ENCODE measurements around the gene TMEM272.
A peak's percentile ranks its signal among the peaks of the same experiment; 100 is the strongest.

TMEM272 gene

DNA sequence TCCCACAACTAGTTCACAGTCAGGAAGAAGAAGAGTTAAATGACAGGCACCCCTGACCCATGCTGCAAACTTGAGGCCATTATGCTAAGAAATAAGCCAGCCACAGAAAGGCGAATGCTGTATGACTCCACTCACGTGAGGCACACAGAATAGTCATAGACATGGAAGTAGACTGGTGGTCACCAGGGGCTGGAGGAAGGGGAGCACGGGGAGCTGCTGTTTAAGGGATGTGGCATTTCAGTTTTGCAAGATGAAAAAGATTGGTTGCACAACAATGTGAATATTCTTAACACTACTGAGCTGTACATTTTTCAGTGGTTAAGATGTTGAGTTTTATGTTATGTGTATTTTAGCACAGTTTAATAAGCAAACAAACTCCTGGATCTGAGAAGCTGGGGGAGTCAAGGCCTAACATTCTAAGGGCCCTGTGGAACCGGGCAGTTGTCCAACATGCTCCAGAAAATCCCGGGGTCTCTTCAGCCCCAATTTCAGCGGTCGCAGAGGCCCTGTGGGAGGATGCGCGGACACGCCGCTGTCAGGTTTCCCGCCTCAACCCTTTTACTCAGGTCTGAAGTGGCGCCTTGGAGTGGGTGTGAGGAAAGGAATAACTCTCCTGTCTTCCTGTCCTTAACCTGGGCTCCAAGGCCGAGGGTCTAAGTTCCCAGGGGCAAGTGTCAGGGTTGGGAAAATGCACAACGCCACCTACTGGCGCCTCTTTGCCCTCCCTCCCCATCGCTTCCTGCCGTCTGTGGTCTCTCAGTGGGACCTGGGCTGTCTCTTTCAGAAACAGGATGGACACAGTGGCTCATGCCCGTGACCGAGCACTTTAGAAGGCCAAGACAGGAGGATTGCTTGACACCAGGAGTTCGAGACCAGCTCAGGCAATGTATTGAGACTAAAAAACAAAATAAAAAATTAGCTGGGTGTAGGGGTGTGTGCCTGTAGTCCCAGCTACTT lies 4.4 kb upstream of the TMEM272 start:
- DNase-seq (ENCODE audit: low spot score), result no peak

DNA sequence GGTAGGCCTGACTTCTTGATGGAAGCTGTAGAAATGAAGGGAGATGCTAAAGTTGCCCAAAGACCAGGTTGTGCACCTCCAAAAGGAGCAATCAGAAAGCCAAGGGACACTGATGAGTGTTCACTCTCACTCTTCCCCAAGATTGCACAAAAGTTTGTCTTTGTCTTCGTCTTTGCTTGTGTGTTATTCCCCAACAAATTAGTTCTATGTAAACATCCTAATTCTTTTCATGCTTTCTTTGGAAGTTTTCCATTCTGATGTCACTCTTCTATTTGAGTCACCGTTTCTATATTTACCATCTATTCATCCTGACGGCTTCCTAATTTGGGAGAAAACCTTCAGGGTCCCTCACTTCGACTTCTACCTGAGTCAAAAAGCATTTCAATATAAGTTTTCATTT lies 3.7 kb upstream of the TMEM272 start:
- DNase-seq (ENCODE audit: low spot score), result peak; percentile 22

DNA sequence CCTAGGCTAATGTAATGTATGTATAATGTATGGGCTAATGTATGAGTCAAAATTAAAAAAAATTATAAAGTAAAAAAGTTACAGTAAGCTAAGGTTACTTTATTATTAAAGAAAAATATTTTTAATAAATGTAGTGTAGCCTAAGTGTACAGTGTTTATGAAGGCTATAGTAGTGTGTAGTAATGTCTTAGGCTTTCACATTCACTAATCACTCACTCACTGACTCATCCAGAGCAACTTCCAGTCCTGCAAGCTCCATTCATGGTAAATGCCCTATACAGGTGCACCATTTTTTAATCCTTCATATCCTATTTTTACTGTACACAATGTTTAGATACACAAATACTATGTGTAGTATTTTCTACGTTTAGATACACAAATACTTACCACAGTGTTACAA lies 1.8 kb upstream of the TMEM272 start:
- no peak for DNase-seq (ENCODE audit: low spot score)

DNA sequence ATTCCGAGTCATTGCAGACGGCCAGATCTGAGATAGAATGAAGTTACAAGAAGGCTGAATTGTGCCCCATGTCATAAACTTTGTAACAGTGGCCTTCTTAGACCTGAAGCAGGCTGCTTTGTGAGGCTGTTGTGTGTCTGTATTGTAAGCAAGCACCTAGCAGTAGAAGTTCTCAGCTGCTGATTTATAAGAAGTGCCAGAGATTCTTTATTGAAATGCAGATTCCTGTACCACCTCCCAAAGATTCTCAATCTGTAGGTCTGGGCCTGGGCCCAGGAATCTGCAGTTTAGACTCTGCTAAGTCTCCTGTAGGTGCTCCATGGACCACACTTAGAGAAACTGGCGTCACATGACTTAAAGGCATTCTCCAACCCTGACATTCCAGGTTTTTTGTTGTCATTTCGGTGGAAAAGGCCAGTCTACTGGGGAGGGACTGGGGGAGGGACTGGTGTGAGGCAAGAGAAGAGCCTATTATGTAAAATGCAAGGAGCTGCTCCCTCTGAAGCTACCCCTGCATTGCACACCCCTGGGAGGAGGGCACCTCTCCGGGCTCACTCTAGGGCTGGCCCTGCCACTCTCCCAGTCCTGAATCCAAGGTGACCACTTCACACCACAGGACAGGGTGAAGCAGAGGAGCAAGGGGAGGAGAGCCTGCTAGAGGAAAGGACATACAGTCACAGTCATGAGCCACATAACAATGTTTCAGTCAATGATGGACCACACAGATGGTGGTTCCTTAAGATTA lies 769 bp upstream of the TMEM272 start:
- DNase-seq (ENCODE audit: low spot score), result no peak

DNA sequence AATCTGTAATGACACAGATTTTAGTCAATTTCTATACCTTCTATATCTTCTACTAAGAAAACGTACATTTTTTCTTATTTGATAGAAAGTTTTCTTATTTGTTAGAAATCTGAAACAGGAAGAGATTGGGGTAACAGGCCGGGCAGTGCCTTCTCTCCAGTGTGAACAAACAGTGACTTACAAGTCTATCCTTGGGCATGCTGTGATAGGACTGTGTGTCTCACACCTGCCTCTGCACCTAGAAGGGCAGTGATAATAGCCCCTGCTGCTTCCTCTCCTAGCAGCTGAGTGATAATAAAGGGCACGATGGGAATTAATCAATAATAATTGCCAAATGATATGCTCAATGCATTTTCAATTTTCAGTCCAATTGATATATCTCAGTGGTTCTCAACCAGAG lies 1.4 kb downstream of the TMEM272 start:
- no peak for DNase-seq (ENCODE audit: low spot score)

DNA sequence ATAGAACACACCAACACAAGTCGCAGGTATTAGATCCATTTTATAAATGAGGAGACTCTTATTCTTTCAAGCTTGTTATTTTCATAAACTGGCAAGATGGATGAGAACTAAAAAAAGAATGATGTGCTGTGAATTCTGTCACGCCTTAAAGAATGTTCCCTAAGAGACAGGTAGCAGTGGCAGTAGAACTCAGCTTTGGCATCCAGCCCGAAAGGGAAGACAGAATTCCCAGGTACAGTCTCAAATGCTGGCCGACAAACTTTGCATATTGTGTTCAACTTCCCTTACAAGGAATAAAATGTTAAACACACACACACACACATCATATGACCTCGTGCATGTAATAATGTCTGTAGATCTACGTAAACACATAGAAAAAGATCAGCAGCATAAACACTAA lies 3.2 kb downstream of the TMEM272 start:
- no peak for DNase-seq (ENCODE audit: low spot score)

DNA sequence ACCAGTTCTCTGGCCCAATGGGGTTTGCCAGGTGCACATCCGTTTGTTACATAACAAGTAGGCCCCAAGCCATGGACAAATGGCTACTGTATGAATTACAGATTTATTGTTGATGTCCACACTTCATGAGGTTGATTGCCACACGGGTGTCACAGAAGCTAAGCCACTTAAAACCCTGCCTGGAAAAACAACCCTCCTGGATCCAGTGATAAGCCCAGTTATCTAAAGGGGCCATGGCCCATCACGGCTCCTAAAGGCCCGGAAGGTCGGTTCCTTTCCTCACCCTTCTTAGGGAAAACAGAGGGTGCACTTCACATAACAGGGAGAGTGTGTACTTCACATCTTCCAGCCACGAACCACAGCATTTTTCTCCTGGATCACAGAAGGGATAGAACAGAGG lies 4.1 kb downstream of the TMEM272 start:
- DNase-seq (ENCODE audit: low spot score), result no peak

DNA sequence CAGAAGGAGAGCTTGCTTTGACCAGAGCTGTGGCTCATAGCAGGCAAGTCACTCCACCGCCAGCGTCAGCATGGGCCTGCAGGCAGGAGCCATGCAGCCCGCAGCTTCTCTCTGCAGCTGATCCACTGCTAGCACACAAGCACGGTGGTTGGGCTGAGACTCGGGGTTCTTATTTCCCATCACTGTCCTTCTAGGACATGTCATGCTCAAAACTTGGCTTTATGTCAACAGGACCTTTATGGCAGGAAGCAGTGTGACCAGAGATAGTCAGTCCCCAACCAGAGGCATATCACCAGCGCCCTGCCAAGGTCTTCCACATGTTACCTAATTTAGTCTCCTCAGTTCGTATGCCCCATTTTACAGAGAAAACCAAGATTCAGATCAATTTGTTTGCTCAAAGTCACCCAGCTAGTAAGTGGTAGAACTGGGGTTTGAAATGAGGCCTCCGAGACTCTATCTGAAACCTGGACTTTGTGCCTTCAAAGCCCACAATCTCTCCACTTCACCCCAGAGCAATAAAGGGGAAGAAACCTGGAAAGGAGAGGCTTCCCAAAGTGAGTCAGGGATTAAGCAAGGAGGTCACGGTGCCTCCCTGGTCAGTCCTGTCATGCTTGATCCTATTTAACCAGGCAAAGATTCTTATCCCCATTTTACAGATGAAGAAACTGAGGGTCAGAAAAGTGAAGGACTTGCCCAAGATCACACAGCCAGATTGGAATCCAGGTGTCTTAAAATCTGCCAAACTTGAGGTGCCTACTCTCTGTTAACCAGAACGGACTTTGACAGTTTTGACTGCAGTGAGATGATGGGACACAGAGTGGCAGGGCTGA lies 5.1 kb downstream of the TMEM272 start:
- no peak for DNase-seq (ENCODE audit: low spot score)

DNA sequence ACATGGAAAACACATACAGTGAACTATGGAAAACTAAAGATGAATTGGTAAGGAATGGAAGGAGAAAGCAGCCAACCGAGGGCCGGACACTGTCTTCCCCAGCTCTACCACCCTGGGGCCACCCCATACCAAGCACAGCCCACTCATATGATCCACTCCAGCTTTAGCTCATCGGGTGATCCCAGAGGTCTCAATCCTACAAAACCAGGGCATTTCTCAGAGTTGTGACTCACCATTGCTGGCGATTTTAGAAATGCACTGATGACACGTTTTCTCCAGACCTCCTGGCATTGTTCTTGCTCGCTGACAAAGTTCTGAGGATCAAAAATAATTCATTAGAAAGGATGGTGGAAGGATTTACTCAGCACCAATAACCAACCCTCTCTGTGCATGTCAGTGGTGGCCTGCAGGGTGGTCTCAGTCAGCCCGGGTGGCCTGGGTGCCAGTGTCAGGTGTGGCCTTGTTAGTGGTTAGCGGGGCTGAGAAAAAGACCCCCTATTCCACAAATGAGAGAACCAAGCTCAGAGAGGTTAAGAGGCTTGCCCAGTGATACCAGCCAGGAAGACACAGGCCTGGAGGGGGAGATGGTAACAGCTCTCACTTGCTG lies 6.6 kb downstream of the TMEM272 start:
- peak; percentile 22 for DNase-seq (ENCODE audit: low spot score)

DNA sequence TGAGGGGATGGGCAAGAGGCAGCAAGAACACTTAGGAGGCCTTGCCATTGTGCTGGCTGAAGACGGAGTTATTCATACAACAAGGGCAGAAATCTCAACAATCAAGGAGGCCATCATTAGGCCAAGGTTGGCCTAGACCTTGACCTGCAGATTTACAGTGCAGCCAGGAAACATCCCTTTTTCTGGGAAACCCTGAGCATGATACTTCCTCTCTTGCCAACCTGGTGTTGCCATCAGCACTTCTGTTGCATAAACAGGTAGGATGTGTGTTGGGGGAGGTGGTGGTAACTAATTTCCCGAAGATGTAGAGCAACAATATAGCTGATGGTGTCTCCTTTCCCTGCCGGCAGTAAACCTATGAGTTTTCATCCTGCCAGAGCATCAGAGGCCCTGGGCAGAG lies 8.0 kb downstream of the TMEM272 start:
- DNase-seq (ENCODE audit: low spot score), result no peak

DNA sequence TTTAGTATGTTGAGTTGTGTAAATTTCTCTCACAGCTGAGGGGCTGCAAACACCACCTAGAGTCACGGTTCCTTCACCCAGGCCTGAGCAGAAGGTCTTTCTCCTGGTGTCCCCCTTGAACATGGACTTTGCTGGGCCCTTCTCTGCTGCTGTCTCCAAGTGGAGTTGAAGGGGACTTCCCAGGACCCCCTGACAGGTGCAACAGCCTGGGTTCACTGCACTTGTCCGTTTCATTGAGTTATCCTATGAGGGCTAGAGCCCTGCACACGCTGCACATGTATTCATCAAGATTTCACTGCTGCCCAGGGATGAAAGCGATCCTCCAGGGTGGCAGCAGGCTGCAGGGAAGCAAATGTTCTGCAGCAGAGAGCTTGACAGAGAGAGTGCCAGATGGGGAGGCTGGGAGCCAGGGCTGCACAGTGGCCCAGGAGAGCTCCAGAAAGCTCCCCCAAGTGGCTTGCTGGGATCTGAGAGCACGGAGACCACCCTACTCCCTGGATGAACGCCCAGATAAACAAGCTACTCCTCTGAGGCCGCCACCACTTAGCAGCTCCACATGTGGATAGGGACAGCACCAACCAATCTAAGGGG lies 10.3 kb downstream of the TMEM272 start:
- DNase-seq (ENCODE audit: low spot score), result no peak

DNA sequence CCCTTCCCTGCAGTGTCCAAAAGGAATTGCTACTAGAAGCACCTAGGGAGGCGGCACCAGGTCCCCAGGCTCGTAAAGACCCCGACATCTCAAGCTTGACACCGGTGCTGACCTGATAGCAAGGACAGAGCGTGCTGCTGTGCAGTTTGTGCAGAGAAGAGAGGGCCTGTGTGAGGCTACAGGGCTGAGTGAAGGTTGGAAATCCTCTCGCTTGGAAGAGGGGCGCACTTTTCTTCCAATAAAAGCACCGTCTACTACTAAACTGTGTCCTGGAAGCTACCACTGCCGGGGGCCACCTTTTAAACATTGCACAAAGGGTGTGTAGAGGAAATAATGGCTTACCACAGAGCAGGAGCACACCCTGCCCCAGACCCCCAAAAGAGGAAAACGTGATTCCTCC lies 11.0 kb downstream of the TMEM272 start:
- no peak for DNase-seq (ENCODE audit: low spot score)

DNA sequence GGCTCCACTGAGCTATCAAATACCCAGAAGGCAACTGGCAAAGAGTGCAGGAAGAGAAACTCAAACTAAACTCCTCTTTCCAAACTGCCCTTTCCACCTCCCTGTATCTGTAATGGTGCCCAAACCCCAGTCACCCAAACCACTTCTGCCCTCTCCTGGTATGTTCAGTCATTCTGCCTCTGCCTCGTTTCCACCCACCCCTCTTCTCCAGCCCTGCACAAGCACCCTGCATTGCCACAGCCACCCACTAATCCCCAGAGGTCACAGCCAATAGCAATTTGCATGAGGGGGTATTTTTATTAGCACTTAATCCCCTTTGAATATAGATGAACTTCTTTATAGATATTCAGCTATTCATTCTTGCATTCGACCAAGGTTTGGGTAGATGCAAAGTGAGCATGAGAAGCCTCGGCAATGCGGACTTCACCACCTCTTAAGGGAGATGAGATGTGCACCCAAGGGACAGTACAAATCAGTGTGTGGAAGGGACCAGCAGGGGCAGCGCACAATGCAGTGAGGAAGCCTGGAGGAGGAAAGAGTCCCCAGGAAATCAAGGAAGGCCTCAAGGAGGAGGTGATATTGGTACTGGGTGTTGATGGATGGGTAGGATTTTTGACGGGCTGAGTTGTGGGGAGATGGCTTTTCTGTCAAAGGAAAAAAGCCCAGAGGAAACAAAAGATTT lies 12.4 kb downstream of the TMEM272 start:
- DNase-seq (ENCODE audit: low spot score), result peak; percentile 32

DNA sequence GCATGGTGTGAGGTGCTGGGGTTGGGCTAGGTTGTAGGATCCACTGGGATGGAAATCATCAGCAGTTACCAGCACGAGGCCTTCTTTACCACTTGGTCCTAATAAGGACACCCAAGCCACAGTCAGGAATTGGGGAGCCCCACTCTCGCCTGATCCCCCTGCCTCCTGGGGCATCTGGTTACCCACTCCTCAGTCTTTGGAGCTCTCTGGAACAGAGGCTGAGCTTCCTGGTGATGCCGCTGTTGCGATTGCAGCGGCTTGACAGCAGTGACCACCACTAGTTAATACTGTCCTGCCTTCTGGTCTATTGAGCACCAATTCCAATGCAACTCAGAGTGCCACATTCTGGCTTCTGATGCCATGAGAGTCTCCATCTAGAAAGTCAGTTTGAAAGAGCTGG lies 13.5 kb downstream of the TMEM272 start:
- no peak for DNase-seq (ENCODE audit: low spot score)

DNA sequence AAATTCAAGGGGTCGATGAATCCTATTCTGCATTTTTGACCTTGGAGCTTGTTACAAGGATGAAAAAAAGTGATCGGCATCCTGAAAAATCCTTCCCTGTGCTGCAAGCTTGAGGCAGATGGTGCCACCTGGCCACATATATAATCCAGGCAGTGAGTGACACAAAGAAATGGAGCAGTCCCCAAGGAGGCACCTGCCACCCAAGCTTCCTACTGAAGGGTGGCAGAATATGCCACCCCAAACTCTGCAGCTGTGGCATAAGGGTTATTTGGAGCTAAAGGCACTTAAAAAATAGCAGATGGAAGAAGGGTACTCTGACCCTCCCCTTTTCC lies 15.4 kb downstream of the TMEM272 start:
- DNase-seq (ENCODE audit: low spot score), result no peak

DNA sequence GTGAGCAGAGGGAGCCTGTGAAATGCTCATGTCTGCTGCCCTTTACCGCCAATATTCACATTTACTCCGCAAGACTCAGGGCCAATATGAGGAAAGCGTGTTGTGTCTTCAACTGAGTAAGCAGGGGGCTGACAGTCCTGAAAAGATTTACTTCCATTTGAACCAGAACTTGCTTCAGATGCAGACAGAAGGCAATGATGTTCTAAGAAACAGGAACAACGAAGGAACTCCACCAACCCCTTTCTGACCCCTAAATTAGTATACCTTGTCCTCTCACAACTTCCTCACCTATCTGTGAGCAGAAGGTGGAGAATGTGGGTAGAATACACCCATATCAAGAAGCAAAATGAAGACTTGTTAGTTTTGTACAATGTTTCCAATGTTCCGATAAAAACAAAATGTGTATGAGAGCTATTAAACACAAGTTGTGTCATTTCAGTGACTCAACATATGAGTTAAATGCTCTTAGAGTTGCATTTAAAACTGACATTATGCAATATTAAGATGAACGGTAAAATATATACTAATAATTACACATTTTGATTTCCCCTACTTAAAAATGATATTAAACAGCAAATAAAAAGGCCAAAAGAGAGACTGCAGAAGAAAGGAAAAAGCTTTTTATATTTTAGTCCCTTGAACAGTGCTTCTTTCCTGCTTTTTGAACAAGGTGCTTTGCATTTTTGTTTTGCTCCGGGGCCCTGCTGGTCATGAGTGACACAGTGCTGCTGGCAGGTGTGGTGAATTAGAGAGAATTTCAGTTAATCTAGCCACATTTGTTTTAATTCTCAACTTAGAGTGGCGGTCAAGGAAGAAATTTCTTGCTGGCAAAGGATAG lies 16.0 kb downstream of the TMEM272 start:
- no peak for DNase-seq (ENCODE audit: low spot score)

DNA sequence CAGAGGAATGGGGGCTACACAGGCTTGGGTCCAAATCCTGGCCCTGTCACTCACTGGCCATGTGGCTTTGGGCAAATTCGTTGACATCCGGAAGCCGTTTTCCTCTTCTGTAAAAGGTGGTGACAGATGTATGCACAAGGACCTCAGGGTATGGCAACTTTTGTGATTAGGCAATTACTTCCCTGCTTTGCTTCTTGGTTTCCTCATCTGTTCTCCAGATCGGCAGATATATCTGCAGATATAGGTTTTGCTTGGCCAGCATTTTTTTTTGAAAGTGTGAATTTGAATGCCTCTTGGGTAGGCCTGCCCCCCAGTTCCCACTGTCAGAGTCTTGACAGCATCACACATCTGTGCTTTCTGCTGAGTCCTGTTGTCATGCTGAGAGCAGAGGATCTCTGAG lies 17.7 kb downstream of the TMEM272 start:
- DNase-seq (ENCODE audit: low spot score), result no peak

DNA sequence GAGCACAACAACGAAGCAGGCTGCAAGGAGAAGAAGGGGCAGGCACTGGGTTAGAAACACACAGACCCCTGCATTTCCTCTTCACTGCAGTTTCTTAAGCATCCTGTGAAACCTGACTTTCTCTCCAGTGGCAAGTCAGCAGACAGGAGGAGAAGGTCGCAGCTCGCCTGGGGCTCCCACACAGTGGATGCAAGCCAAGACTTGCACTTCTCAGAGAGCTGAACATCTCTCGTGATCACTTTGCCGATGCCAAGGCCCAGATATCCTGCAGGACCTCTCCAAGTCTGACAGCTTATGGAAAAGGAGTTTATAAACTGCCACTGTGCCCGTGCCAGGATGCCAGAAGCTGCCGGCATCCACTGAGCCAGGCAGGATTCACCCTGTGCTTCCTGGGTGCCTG lies 18.4 kb downstream of the TMEM272 start:
- no peak for DNase-seq (ENCODE audit: low spot score)

DNA sequence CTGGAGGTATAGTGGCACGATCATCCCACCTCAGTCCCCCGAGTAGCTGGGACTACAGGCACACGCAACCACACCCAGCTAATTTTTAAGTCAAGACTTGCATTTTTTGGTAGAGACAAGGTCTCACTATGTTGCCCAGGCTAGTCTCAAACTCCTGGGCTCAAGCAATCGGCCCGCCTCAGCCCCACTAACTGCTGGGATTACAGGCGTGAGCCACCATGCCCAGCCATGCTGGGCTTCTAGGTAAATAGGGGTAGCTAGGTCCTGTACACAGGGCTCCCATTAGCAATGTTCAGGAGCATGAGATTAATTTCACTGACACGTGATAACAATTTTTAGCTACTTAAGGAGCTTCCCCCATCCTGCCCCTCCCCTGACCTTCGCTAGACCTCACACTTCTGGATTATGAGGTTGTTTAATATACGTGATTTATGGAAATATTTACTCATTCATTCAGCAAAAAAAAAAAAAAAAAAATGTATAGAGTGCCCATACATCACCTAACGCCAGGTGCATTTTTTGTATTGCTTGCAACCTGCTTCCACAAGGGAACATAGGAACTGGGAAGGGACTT lies 19.2 kb downstream of the TMEM272 start:
- DNase-seq (ENCODE audit: low spot score), result no peak

DNA sequence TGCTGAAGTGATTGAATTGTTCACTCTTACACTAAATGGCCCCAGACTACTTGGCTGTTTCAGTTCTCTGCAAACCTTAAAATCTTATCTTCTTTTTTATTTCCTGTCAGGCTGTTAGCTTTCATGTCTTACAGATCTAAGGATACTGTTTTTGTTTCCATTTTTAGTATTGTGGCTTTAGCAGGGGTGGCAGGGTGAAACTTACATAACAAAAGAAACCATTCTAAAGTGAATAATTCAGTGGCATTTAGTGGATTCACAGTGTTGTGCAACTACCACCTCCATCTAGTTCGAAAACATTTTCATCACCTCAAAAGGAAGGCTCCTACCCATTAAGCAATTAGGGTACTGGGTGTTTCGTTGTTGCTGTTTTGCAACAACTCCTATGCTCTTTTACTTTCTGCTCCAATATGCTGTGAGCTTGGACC lies 19.8 kb downstream of the TMEM272 start:
- DNase-seq (ENCODE audit: low spot score), result no peak

Measured in hepatic stellate cell (primary cell).